ENCODE data around the gene GCSAM.

GCSAM gene

GRCh38 chr3:112117415-112117814 is 15.6 kb downstream of the GCSAM start:
- peaks cover 34% of the 10 kb centered on the region for H3K36me3 ChIP-seq (ENCODE audit: insufficient read depth, low read depth, low read length)
- H3K9me3 ChIP-seq (ENCODE audit: insufficient read depth, low read depth, low read length): no peaks in the 10 kb centered on the region
- no peaks in the 10 kb centered on the region for H3K4me1 ChIP-seq (ENCODE audit: insufficient read depth, low read length)
- no peak overlapping the region for H3K9ac ChIP-seq (ENCODE audit: low read depth, low read length)
- H3K27me3 ChIP-seq (ENCODE audit: insufficient read depth, low read length): no peaks in the 10 kb centered on the region
- no peak overlapping the region for H3K4me3 ChIP-seq (ENCODE audit: low read length)
- no peak overlapping the region for H3K27ac ChIP-seq (ENCODE audit: low read length)

GRCh38 chr3:112116748-112117186 is 16.3 kb downstream of the GCSAM start:
- Histone ChIP-seq H3K9ac (ENCODE audit: low read depth, low read length) (no peak overlapping the region), H3K4me1 (ENCODE audit: insufficient read depth, low read length) (no peaks in the 10 kb centered on the region), H3K4me3 (ENCODE audit: low read length) (no peak overlapping the region), H3K9me3 (ENCODE audit: insufficient read depth, low read depth, low read length) (no peaks in the 10 kb centered on the region), H3K27ac (ENCODE audit: low read length) (no peak overlapping the region), H3K27me3 (ENCODE audit: insufficient read depth, low read length) (no peaks in the 10 kb centered on the region), H3K36me3 (ENCODE audit: insufficient read depth, low read depth, low read length) (peaks cover 34% of the 10 kb centered on the region)

- Histone ChIP-seq H3K9ac (ENCODE audit: low read depth, low read length) (no peak overlapping the region), H3K4me3 (ENCODE audit: low read length) (no peak overlapping the region), H3K27me3 (ENCODE audit: insufficient read depth, low read length) (no peaks in the 10 kb centered on the region), H3K27ac (ENCODE audit: low read length) (no peak overlapping the region), H3K4me1 (ENCODE audit: insufficient read depth, low read length) (no peaks in the 10 kb centered on the region), H3K9me3 (ENCODE audit: insufficient read depth, low read depth, low read length) (no peaks in the 10 kb centered on the region), H3K36me3 (ENCODE audit: insufficient read depth, low read depth, low read length) (peaks cover 27% of the 10 kb centered on the region)
Measured at GRCh38 chr3:112115806-112116383, 17.2 kb downstream of the GCSAM start.

- no peaks in the 10 kb centered on the region for H3K27me3 ChIP-seq (ENCODE audit: insufficient read depth, low read length)
- no peak overlapping the region for H3K9ac ChIP-seq (ENCODE audit: low read depth, low read length)
- H3K9me3 ChIP-seq (ENCODE audit: insufficient read depth, low read depth, low read length): no peaks in the 10 kb centered on the region
- no peaks in the 10 kb centered on the region for H3K4me1 ChIP-seq (ENCODE audit: insufficient read depth, low read length)
- no peak overlapping the region for H3K4me3 ChIP-seq (ENCODE audit: low read length)
- peaks cover 27% of the 10 kb centered on the region for H3K36me3 ChIP-seq (ENCODE audit: insufficient read depth, low read depth, low read length)
- H3K27ac ChIP-seq (ENCODE audit: low read length): no peak overlapping the region
Measured at GRCh38 chr3:112115161-112115739, 17.8 kb downstream of the GCSAM start.

GRCh38 chr3:112114576-112115160 is 18.4 kb downstream of the GCSAM start:
- H3K27me3 ChIP-seq (ENCODE audit: insufficient read depth, low read length): no peaks in the 10 kb centered on the region
- no peak overlapping the region for H3K27ac ChIP-seq (ENCODE audit: low read length)
- H3K9ac ChIP-seq (ENCODE audit: low read depth, low read length): no peak overlapping the region
- no peaks in the 10 kb centered on the region for H3K9me3 ChIP-seq (ENCODE audit: insufficient read depth, low read depth, low read length)
- H3K4me3 ChIP-seq (ENCODE audit: low read length): no peak overlapping the region
- H3K36me3 ChIP-seq (ENCODE audit: insufficient read depth, low read depth, low read length): peaks cover 27% of the 10 kb centered on the region
- no peaks in the 10 kb centered on the region for H3K4me1 ChIP-seq (ENCODE audit: insufficient read depth, low read length)

GRCh38 chr3:112111785-112112402 is 21.2 kb downstream of the GCSAM start:
- Histone ChIP-seq H3K9me3 (ENCODE audit: insufficient read depth, low read depth, low read length) (no peaks in the 10 kb centered on the region), H3K27me3 (ENCODE audit: insufficient read depth, low read length) (no peaks in the 10 kb centered on the region), H3K36me3 (ENCODE audit: insufficient read depth, low read depth, low read length) (peaks cover 19% of the 10 kb centered on the region), H3K4me1 (ENCODE audit: insufficient read depth, low read length) (no peaks in the 10 kb centered on the region), H3K9ac (ENCODE audit: low read depth, low read length) (no peak overlapping the region), H3K4me3 (ENCODE audit: low read length) (no peak overlapping the region), H3K27ac (ENCODE audit: low read length) (no peak overlapping the region)

- H3K4me3 ChIP-seq (ENCODE audit: low read length): no peak overlapping the region
- H3K4me1 ChIP-seq (ENCODE audit: insufficient read depth, low read length): no peaks in the 10 kb centered on the region
- H3K27ac ChIP-seq (ENCODE audit: low read length): no peak overlapping the region
- no peaks in the 10 kb centered on the region for H3K27me3 ChIP-seq (ENCODE audit: insufficient read depth, low read length)
- no peaks in the 10 kb centered on the region for H3K9me3 ChIP-seq (ENCODE audit: insufficient read depth, low read depth, low read length)
- peaks cover 14% of the 10 kb centered on the region for H3K36me3 ChIP-seq (ENCODE audit: insufficient read depth, low read depth, low read length)
- H3K9ac ChIP-seq (ENCODE audit: low read depth, low read length): no peak overlapping the region
Measured at GRCh38 chr3:112109322-112109721, 23.7 kb downstream of the GCSAM start.

- no peaks in the 10 kb centered on the region for H3K4me1 ChIP-seq (ENCODE audit: insufficient read depth, low read length)
- no peaks in the 10 kb centered on the region for H3K36me3 ChIP-seq (ENCODE audit: insufficient read depth, low read depth, low read length)
- H3K27ac ChIP-seq (ENCODE audit: low read length): no peak overlapping the region
- H3K27me3 ChIP-seq (ENCODE audit: insufficient read depth, low read length): no peaks in the 10 kb centered on the region
- H3K4me3 ChIP-seq (ENCODE audit: low read length): no peak overlapping the region
- H3K9me3 ChIP-seq (ENCODE audit: insufficient read depth, low read depth, low read length): no peaks in the 10 kb centered on the region
- no peak overlapping the region for H3K9ac ChIP-seq (ENCODE audit: low read depth, low read length)
Measured at GRCh38 chr3:112104774-112105173, 28.3 kb downstream of the GCSAM start.

GRCh38 chr3:112101916-112102315 is 31.1 kb downstream of the GCSAM start:
- no peak overlapping the region for H3K27ac ChIP-seq (ENCODE audit: low read length)

GRCh38 chr3:112097378-112097777 is 35.7 kb downstream of the GCSAM start:
- no peak overlapping the region for H3K9ac ChIP-seq (ENCODE audit: low read depth, low read length)
- no peak overlapping the region for H3K4me3 ChIP-seq (ENCODE audit: low read length)
- H3K36me3 ChIP-seq (ENCODE audit: insufficient read depth, low read depth, low read length): no peaks in the 10 kb centered on the region; the same call in 1 of the 2 replicates
- peaks cover 11% of the 10 kb centered on the region for H3K4me1 ChIP-seq (ENCODE audit: insufficient read depth, low read length)
- no peaks in the 10 kb centered on the region for H3K27me3 ChIP-seq (ENCODE audit: insufficient read depth, low read length)
- no peaks in the 10 kb centered on the region for H3K9me3 ChIP-seq (ENCODE audit: insufficient read depth, low read depth, low read length)
- H3K27ac ChIP-seq (ENCODE audit: low read length): no peak overlapping the region

More at GRCh38 chr3:112101916-112102315, 31.1 kb downstream of the GCSAM start:
- no peaks in the 10 kb centered on the region for H3K27me3 ChIP-seq (ENCODE audit: insufficient read depth, low read length)
- no peak overlapping the region for H3K4me3 ChIP-seq (ENCODE audit: low read length)
- H3K36me3 ChIP-seq (ENCODE audit: insufficient read depth, low read depth, low read length): no peaks in the 10 kb centered on the region
- H3K4me1 ChIP-seq (ENCODE audit: insufficient read depth, low read length): no peaks in the 10 kb centered on the region
- no peak overlapping the region for H3K9ac ChIP-seq (ENCODE audit: low read depth, low read length)
- H3K9me3 ChIP-seq (ENCODE audit: insufficient read depth, low read depth, low read length): no peaks in the 10 kb centered on the region

- Histone ChIP-seq H3K27me3 (ENCODE audit: insufficient read depth, low read length) (no peaks in the 10 kb centered on the region), H3K4me3 (ENCODE audit: low read length) (no peak overlapping the region), H3K36me3 (ENCODE audit: insufficient read depth, low read depth, low read length) (no peaks in the 10 kb centered on the region; the same call in 1 of the 2 replicates), H3K9me3 (ENCODE audit: insufficient read depth, low read depth, low read length) (no peaks in the 10 kb centered on the region), H3K9ac (ENCODE audit: low read depth, low read length) (no peak overlapping the region), H3K27ac (ENCODE audit: low read length) (no peak overlapping the region), H3K4me1 (ENCODE audit: insufficient read depth, low read length) (peaks cover 14% of the 10 kb centered on the region)
Measured at GRCh38 chr3:112096176-112096575, 36.9 kb downstream of the GCSAM start.

GRCh38 chr3:112095731-112096130 is 37.3 kb downstream of the GCSAM start:
- Histone ChIP-seq H3K9ac (ENCODE audit: low read depth, low read length) (no peak overlapping the region), H3K27ac (ENCODE audit: low read length) (no peak overlapping the region), H3K27me3 (ENCODE audit: insufficient read depth, low read length) (no peaks in the 10 kb centered on the region), H3K36me3 (ENCODE audit: insufficient read depth, low read depth, low read length) (no peaks in the 10 kb centered on the region; the same call in 1 of the 2 replicates), H3K4me1 (ENCODE audit: insufficient read depth, low read length) (peaks cover 14% of the 10 kb centered on the region), H3K4me3 (ENCODE audit: low read length) (no peak overlapping the region), H3K9me3 (ENCODE audit: insufficient read depth, low read depth, low read length) (no peaks in the 10 kb centered on the region)

Measured in iPS-20b (cell line).